Calu3 (cell line): ENCODE data around the gene ST7. TPM values are rescaled to one million over a fixed set of nuclear protein-coding genes. Genes with fewer than 3 reads are reported as not detected.

Experiments
- BruUV-seq: library from RNA; stranded (reverse); fragments of 400-500 nt; replicated peaks from 2 replicates; lab custom pipeline; 2021; lab: Mats Ljungman, UMichigan
- CTCF ChIA-PET: fragments of 300-600 bp; sonication (Branson Sonifier 250); formaldehyde crosslinking; loops from one replicate; lab custom pipeline; 2022; ENCODE audit warnings: antibody characterized with exemption; lab: Charles Lee
- DNase-seq: peaks from one replicate; pipeline ENCODE4 v3.0.0; 2022
- H3K27ac Mint-ChIP-seq: one replicate; pipeline ENCODE4 v1.8.0; 2022; ENCODE audit warnings: mixed read lengths; ENCODE audit not compliant: unreplicated experiment
- H3K27me3 Mint-ChIP-seq: one replicate; pipeline ENCODE4 v1.8.0; 2022; ENCODE audit warnings: mixed read lengths; ENCODE audit not compliant: unreplicated experiment
- H3K36me3 Mint-ChIP-seq: one replicate; pipeline ENCODE4 v1.8.0; 2022; ENCODE audit warnings: mild to moderate bottlenecking, moderate library complexity, mixed read lengths; ENCODE audit not compliant: insufficient read depth, unreplicated experiment
- H3K4me1 Mint-ChIP-seq: one replicate; pipeline ENCODE4 v1.8.0; 2022; ENCODE audit warnings: mild to moderate bottlenecking, low read depth, mixed read lengths; ENCODE audit not compliant: unreplicated experiment
- H3K4me3 Mint-ChIP-seq: one replicate; pipeline ENCODE4 v1.8.0; 2022; ENCODE audit warnings: mild to moderate bottlenecking, low read depth, moderate library complexity, mixed read lengths; ENCODE audit not compliant: unreplicated experiment
- H3K9me3 Mint-ChIP-seq: one replicate; pipeline ENCODE4 v1.8.0; 2022; ENCODE audit warnings: low read depth, mixed read lengths; ENCODE audit not compliant: unreplicated experiment
- intact Hi-C: fragments of 100-400 bp; cut with micrococcal nuclease; formaldehyde crosslinking; loops from one replicate; pipeline ENCODE4 v1.10.0; 2022; ENCODE audit not compliant: unreplicated experiment
- total RNA-seq: library from RNA; stranded (reverse); gene quantifications from 2 replicates; pipeline ENCODE4 v1.2.3, GENCODE V29; 2022
- TF ChIP-seq, protein P1 (sequence below): fragments of 200-600 bp; IDR thresholded peaks from one replicate; pipeline ENCODE4 v1.8.0; 2022; ENCODE audit warnings: antibody characterized with exemption; ENCODE audit not compliant: unreplicated experiment

The ST7 gene
- total RNA-seq, 1 experiment from 2014 or later, result 17.7 TPM

DNA sequence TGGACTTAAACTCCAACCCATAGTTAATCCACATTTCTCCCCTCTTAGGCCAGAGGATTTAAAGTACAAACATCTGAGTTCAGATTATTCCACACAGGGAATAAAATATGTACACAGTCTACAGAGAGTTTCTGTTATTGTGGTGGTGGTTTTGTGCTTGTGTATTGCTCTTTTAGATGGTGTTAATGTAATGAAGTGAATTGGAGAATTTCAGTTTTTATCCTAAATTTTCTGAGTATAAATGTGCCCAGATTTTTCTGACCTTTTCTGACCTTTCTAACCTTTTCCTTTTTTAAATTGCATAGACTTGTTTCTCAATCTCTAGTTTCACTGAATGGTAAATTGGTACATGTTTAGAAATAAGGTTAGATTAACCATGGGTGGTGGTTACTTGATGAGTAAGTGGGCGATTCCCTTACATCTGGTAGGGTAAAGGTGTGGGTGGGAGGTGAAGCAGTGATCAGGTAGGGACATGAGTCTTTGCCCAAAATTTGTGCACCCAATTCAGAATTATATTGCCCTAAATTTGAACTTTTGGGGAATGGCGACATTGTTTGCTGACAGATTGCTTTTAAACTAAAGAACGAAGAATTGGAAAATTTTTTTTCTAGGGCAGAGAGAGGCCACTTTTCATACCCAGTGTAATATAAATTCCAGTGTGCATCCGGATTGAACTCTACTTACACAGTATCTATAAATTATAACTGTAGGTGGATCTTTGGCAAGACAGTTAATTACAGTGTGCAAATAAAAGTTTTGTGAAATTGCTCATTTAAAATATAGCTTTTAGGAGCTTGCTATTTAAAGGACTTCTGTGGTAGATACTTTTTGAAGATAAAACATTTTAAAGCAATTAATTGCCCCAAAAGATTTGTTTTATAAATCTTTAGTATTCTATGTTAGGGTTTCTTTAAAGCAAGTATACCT is 62.2 kb downstream of the ST7 start:
- CTCF ChIA-PET, result interaction anchor here (0.6 kb wide), 1 partner anchor 59 kb away, joined by 3 read pairs; no protein-coding TSS in a partner anchor
- no peak for DNase-seq
- TF ChIP-seq, protein P1, sequence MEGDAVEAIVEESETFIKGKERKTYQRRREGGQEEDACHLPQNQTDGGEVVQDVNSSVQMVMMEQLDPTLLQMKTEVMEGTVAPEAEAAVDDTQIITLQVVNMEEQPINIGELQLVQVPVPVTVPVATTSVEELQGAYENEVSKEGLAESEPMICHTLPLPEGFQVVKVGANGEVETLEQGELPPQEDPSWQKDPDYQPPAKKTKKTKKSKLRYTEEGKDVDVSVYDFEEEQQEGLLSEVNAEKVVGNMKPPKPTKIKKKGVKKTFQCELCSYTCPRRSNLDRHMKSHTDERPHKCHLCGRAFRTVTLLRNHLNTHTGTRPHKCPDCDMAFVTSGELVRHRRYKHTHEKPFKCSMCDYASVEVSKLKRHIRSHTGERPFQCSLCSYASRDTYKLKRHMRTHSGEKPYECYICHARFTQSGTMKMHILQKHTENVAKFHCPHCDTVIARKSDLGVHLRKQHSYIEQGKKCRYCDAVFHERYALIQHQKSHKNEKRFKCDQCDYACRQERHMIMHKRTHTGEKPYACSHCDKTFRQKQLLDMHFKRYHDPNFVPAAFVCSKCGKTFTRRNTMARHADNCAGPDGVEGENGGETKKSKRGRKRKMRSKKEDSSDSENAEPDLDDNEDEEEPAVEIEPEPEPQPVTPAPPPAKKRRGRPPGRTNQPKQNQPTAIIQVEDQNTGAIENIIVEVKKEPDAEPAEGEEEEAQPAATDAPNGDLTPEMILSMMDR, result no peak
- H3K4me1 Mint-ChIP-seq, result no peaks in the 10 kb centered on the region
- H3K27ac Mint-ChIP-seq, result no peak overlapping the region
- intact Hi-C loops, result no loop called here
- no peak overlapping the region for H3K4me3 Mint-ChIP-seq
- no TSS peak for BruUV-seq
- H3K9me3 Mint-ChIP-seq, result no peaks in the 10 kb centered on the region
- no peaks in the 10 kb centered on the region for H3K36me3 Mint-ChIP-seq
- H3K27me3 Mint-ChIP-seq, result no peaks in the 10 kb centered on the region

DNA sequence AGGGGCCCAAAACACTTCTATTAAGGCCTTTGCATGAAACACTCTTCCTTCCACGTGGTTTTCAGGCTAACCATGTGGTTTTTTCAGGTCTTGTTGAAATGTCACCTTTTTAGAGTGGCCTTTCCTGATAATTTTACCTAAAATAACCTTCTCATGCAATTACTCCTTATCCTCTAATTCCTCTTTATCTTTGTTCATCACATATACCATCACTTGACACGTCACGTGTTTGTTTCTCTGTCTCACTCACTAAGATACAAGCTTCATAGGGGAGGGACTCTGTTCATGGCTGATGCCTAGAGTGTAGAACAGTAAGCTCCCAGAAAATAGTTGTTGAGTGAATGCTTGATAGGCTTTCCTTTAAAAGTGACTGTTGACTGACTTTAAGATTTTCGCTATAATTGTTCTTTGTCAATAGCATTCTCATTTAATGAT is 63.7 kb downstream of the ST7 start:
- Mint-ChIP-seq H3K36me3 (no peaks in the 10 kb centered on the region), H3K4me3 (no peak overlapping the region), H3K4me1 (no peaks in the 10 kb centered on the region), H3K27ac (no peak overlapping the region), H3K9me3 (no peaks in the 10 kb centered on the region), H3K27me3 (no peaks in the 10 kb centered on the region)
- TF ChIP-seq, protein P1, result no peak
- intact Hi-C loops, result no loop called here
- CTCF ChIA-PET, result no interaction called here
- no TSS peak for BruUV-seq
- DNase-seq, result no peak

DNA sequence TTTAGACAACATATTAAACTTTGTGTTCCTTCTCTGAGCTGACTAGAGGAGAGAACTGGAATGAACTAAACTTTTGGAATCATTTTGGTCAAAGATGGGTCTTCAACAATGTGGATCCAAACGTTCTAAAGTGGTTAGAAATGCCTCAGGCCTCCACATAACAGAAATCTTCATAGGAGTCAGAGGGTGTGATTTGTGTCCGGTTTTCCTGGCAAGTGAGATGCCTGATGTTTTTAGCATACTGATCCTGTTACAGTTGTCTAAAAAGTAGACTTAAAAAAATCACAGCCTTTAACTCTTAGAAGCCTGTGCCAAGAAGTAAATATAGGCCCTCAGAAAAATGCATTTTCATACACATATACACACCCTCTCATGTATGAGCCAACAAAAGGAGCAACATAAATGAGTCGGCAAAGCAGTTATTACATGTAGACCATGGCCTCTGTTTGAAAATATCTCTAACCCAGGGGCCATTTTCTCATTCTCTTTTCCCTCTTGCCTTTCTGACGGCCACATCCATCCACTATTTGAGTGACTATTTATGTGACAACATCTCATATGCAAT is 64.5 kb downstream of the ST7 start:
- CTCF ChIA-PET, result no interaction called here
- Mint-ChIP-seq H3K4me1 (no peaks in the 10 kb centered on the region), H3K36me3 (no peaks in the 10 kb centered on the region), H3K9me3 (no peaks in the 10 kb centered on the region), H3K4me3 (no peak overlapping the region), H3K27ac (no peak overlapping the region), H3K27me3 (no peaks in the 10 kb centered on the region)
- intact Hi-C loops, result no loop called here
- TF ChIP-seq, protein P1, result no peak
- no peak for DNase-seq
- no TSS peak for BruUV-seq

DNA sequence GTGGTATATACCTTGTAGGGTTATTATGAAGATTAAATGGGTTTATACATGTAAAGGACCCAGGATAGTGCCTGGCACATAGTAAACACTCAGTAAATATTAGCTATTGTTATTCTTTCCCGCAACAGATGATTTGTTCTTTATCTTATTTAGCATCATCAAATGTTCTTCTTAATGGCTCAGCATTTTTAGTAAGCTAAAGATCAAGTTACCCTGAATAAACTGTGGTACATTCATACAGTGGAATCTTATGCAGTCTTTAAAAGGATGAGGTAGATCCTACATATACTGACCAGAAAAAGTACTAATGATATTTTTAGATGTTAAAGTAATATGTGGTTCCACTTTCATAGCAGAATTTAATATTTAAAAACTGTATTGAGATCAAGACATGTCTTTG is 65.4 kb downstream of the ST7 start:
- no peaks in the 10 kb centered on the region for H3K4me1 Mint-ChIP-seq
- CTCF ChIA-PET, result no interaction called here
- no TSS peak for BruUV-seq
- H3K9me3 Mint-ChIP-seq, result no peaks in the 10 kb centered on the region
- TF ChIP-seq, protein P1, result no peak
- H3K27ac Mint-ChIP-seq, result no peak overlapping the region
- no peak overlapping the region for H3K4me3 Mint-ChIP-seq
- no peaks in the 10 kb centered on the region for H3K27me3 Mint-ChIP-seq
- H3K36me3 Mint-ChIP-seq, result no peaks in the 10 kb centered on the region
- intact Hi-C loops, result no loop called here
- DNase-seq, result no peak
